GM12874 (cell line): ENCODE data around the gene MED29.

Source experiments
- TF ChIP-seq, protein P1 (sequence below): IDR thresholded peaks from 2 replicates; pipeline ENCODE4 v1.5.1; 2011; ENCODE audit warnings: low read depth, mild to moderate bottlenecking, control low read depth, low read length, moderate library complexity; ENCODE audit not compliant: insufficient read depth

Gene MED29

DNA sequence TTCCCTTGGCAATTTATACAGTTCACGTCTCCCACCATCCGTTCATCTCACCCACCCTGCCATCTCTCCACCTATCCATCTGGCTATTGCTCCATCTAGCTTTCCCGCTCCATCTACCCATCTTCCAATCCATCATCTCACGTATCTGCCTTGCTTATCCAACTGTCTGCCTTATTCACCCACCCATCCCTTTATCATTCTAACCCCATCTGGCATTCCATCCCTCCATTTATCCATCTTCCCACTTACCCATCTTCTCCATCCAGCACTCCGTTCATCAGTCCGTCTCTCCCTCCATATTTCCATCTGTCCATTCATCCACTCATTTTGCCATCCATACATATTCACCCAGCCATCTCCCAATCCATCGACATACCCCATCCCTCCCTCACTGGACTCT is 34.6 kb downstream of the MED29 start:
- TF ChIP-seq, protein P1, sequence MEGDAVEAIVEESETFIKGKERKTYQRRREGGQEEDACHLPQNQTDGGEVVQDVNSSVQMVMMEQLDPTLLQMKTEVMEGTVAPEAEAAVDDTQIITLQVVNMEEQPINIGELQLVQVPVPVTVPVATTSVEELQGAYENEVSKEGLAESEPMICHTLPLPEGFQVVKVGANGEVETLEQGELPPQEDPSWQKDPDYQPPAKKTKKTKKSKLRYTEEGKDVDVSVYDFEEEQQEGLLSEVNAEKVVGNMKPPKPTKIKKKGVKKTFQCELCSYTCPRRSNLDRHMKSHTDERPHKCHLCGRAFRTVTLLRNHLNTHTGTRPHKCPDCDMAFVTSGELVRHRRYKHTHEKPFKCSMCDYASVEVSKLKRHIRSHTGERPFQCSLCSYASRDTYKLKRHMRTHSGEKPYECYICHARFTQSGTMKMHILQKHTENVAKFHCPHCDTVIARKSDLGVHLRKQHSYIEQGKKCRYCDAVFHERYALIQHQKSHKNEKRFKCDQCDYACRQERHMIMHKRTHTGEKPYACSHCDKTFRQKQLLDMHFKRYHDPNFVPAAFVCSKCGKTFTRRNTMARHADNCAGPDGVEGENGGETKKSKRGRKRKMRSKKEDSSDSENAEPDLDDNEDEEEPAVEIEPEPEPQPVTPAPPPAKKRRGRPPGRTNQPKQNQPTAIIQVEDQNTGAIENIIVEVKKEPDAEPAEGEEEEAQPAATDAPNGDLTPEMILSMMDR = no peak

DNA sequence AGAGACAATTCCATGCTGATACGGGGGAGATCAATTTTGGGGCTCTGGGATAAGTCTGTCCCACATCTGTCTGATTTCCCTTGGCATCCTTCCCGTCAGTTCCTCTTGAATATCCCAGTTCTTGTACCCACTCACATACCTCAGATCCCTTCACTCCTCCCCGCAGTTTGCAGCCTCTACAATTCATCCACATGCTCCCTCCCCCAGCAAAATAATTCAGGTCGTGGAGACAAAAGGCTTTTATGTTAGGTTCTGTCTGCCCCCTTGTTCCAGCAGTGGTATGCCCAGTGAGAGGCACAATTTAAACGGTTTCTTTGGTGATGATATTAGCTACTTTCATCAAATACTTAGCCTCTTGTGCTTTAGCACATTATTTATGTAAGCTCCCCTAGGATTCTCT is 35.0 kb downstream of the MED29 start:
- TF ChIP-seq, protein P1 = no peak

DNA sequence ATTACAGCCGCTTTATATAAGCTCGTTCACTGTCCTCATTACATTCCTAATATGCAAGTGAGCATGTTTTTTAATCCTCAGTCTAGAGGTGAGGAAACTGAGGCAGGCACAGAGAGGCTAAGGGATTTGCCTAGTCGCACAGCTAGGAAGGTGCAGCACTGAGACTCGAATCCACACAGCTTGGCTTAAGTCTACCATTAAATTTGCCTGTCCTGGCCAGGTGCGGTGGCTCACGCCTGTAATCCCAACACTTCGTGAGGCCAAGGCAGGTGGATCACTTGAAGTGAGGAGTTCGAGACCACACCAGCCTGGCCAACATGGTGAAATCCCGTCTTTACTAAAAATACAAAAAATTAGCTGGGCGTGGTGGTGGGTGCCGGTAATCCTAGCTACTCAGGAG is 36.5 kb downstream of the MED29 start:
- TF ChIP-seq, protein P1 = no peak

DNA sequence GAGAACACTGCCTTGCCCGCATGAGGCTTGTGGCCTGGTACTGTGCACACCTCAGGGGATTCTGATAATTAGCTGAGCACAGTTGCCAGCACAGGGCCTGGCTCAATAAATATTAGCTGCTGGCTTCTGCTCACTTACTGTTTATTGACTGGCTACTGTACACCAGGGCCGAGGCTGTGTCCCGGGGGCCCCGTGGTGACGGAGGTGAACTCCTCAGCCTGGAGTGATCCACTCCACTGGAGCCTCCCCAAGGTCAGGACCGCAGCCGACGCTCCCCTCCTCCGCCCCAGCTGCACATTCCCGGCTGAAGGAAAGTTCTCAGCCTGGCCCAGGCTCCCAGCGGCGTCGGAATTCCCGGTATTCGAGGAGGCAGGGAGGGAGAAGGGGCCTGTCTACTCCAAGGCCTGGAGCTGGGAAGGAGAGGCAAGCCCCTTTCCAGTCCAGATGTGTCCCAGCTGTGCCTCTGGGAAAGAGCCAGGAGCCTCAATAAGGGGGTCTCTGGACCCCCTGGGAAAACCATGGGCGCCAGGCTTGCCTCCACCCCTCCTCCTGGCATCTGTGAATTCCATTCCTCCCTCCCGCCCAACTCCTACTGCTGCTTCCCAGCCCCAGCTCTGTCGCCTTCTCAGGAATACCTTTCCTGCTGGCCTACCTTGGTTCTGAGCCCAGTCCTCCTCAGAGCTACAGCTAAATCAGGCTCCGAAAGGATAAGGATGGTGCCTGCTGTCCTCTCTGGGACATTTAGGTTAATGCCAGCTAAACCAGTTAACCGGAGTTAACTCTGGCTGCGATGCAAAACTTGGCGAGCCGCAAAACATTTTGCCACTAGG is 37.3 kb downstream of the MED29 start:
- TF ChIP-seq, protein P1 = no peak

DNA sequence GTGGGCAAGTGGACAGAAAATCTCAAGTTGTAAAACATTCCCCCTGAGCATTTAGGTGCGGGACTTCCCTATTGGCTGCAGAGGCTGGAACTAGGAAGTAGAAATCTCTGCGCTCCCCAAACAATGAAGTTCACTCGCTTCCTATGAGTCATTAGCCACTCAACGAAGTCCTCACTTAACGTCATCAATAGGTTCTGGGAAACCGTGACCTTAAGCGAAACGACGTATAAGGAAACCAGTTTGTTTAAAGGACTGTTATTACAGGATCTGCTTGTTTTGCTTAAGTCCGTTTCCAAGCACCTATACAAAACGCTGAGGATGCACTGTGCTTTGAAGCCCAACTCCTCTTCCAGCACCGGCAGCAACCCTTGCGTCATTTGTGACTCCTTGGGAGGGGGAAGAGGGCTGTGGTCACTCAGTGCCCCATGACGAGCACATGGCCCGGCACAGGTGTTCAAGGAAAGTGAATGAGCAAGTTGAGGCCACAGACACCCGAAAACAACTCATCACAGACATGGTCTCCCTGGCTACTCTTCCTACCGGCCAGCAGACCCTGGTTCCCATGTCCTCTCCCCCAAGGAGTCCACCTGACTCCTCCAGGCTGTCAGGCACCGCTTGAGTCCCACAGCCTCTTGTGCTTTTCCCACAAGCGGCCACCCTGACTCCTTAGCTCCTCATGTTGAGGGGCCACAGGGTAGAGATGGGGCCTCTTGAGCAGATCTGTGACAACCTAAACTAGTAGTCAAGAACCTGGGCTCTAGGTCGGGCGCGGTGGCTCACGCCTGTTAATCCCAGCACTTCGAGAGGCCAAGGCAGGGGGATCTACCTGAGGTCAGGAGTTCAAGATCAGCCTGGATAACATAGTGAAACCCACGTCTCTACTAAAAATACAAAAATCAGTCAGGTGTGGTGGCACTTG is 39.8 kb downstream of the MED29 start:
- TF ChIP-seq, protein P1 = no peak

DNA sequence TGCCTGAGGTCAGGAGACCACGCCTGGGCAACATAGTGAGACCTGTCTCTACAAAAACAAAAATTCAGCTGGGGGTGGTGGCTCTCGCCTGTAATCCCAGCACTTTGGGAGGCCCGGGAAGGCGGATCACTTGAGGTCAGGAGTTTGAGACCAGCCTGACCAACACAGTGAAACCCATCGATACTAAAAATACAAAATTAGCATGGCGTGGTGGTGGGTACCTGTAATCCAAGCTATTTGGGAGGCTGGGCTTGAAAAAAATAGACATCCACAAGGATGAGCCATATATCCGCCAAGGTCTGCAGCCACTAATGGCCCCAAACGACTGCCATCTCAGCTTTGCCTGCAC is 41.5 kb downstream of the MED29 start:
- TF ChIP-seq, protein P1 = no peak

DNA sequence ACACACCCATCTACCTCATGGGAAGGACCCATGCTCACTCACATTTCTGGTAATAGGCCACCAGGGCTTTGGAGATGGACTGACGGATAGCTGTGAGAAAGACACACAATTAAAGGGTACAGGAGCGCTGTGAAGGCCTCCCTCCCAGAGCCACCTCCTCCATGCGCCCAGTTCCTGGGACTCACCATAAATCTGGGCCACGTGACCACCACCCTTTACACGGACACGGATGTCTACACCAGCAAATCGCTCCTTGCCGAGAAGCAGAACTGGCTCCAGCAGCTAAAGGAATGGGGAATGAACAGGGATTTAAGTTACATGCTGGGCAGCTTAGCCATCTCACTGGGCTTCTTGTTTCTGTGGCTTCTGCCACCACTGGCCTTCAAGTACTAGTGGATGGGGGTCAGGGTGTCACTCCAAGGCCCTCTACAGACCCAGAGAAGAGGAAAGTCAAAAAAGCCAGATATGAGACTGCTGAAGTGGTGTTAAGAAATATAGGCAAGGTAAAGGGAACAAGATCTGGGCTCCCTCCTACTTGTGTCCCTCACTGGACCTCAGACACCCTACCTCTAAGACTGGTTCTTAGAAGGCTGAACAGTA is 42.4 kb downstream of the MED29 start:
- TF ChIP-seq, protein P1 = no peak
